Adipose tissue (tissue), 3 donors: Measurements from ENCODE around the gene SDC3. TPM values are rescaled to one million over a fixed set of nuclear protein-coding genes. Genes with fewer than 3 reads are reported as not detected.

Source experiments
- H3K27ac ChIP-seq: one replicate; pipeline ENCODE4 v1.5.1; 2013; ENCODE audit warnings: low read depth, low read length
- WGBS, 3 donors: extraction: QIAGEN DNeasy Blood & Tissue Kit; methylation state at CpG; one replicate each; pipeline ENCODE4 v1.1.7; 2013; 5-methylcytosine and 5-hydroxymethylcytosine counted together
- polyA plus RNA-seq, 3 donors: library from polyadenylated mRNA; stranded (reverse); fragments of 200-250 nt; gene quantifications; one replicate each; pipeline ENCODE4 v1.2.3, GENCODE V29; 2013
- donor health status: healthy with polysubstance abuse.
- donor health status: Bipolar disorder and iron deficiency.
- donor health status: healthy.

SDC3 gene
- polyA plus RNA-seq, 3 donors = 5.7 to 29.0 (median 19.8) TPM

- no peak overlapping the region for H3K27ac ChIP-seq
- WGBS, 3 donors = 54 to 75% (median 69%) methylated on average over 7 of the region's 7 CpGs
These were observed 62.7 kb downstream of the SDC3 start for GRCh38 chr1:30845904-30846290.

DNA sequence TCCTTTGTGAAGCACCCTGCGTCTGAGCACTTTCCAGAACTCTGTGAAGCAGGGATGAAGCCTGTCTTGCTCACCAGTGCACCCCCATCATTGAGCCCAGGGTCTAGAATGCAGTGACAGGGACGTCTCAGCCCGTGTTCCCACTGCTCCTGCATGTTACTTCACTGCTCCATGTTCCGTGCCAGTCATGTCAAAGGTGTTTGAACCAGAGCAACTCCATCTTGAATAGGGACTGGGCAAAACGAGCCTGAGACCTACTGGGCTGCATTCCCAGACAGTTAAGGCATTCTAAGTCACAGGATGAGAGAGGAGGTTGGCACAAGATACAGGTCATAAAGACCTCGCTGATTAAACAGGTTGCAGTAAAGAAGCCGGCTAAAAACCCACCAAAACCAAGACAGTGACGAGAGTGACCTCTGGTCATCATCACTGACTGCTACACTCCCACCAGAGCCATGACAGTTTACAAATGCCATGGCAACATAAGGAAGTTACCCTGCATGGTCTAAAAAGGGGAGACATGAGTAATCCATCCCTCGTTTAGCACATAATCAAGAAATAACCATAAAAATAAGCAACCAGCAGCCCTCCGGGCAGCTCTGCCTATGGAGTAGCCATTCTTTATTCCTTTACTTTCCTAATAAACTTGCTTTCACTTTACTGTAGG is 63.2 kb downstream of the SDC3 start:
- no peak overlapping the region for H3K27ac ChIP-seq
- 54 to 65% (median 65%) methylated on average over 10 of the region's 10 CpGs for WGBS, 3 donors

GRCh38 chr1:30844631-30845030 is 63.9 kb downstream of the SDC3 start:
- no peak overlapping the region for H3K27ac ChIP-seq
- WGBS, 3 donors = 56 to 71% (median 61%) methylated on average over 5 of the region's 5 CpGs

- WGBS, 3 donors = 55 to 62% (median 59%) methylated on average over 7 of the region's 7 CpGs
- no peak overlapping the region for H3K27ac ChIP-seq
These were observed 65.7 kb downstream of the SDC3 start for GRCh38 chr1:30842697-30843354.

DNA sequence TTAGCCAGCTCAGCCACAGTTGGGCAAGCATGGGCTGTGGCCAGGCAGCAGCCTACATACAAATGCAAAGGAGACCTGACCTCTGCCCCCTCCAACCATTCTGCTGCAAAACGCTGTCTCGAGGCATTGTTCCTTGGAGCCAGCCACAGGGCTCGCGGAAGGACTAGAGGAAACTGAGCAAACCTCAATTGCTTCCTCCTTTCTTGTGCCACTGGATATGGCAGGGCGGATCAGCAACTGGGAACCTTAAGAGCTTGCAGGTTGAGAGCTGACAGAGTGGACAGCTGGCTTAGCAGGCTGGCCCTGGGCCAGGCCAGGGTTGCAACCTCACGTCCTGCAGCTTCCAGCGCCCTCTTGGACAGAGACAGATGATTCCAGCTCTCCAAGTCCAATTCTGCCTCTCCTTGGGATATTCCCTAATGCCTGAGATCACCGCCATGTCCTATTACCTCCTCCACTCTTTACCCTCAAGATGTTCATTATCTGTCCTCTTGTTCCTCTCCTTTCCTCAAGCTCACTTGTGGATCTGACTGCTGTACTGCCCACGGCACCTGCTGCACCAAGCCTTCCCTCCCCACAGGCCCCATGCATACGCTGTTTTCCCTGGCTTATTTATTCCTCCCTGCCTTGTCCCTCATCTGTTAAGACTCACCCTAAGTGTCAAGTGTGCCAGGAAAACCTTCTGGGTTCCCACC is 67.5 kb downstream of the SDC3 start:
- H3K27ac ChIP-seq = no peak overlapping the region
- 24 to 31% (median 27%) methylated on average over 10 of the region's 10 CpGs for WGBS, 3 donors

DNA sequence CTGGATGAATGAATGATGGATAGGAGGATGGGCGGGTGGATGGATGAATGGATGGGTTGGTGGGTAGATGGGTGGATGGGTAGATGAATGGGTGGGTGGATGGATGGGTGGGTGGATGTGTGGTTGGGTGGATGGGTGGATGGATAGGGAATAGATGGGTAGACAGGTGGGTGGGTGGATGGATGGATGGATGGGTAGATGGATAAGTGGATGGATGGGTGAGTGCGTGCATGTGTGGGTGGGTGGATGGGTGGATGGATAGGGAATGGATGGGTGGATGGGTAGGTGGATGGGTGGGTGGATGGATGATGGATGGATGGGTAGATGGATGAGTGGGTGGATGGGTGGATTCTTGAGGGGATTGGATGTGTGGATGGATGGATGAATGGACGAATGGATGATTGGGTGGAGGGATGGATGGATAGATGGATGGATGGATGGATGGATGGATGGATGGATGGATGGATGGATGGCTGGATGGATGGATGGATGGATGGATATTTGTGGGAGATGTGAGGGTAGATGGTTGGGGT is 68.7 kb downstream of the SDC3 start:
- no peak overlapping the region for H3K27ac ChIP-seq
- 75 to 95% (median 93%) methylated on average over 3 of the region's 3 CpGs for WGBS, 3 donors

- H3K27ac ChIP-seq = no peak overlapping the region
- 71 to 83% (median 83%) methylated on average over 7 of the region's 7 CpGs for WGBS, 3 donors
These were observed 69.6 kb downstream of the SDC3 start for GRCh38 chr1:30838996-30839395.

DNA sequence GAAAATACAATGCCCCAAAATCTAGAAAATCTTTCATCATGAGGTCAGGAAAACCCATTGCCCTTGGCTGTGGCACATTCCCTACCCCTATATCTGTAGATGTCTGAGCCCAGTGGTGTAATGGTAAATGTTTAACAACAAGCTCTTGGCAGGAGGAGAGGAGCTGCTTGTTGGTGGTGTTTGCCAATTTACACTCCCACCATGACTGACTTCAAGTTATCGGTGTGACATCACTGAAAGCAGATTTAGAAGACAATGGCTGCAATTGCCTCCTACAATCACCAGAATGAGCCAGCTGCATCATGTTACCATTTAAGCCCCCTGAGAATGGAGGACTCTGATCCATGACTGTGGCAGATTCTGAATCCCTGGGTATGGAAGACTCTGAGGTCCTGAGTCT is 70.9 kb downstream of the SDC3 start:
- no peak overlapping the region for H3K27ac ChIP-seq
- 28 to 78% (median 54%) methylated on average over 1 of the region's 1 CpG for WGBS, 3 donors

- WGBS, 3 donors = 39 to 70% (median 62%) methylated on average over 4 of the region's 4 CpGs
- no peak overlapping the region for H3K27ac ChIP-seq
These were observed 74.3 kb downstream of the SDC3 start for GRCh38 chr1:30834253-30834652.

DNA sequence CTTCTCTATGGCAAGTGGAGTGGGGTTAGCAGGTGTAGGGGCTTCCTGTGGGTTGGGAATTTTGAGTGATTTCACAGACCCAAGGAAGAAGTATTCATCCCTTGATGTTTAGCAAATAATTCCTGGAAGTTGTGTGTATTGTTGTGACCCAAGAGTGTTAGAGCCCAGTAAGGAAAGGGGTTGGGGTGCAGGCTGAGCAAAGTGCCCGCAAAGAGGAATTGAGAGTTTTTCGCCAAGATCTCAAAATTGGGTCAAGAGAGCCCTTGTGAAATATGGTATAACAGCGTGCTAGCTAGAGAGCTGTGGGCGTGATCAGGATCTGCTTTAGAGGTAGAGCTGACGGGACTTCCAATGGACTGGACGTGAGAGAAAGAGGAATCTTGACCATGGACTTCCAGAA is 78.0 kb downstream of the SDC3 start:
- 60 to 83% (median 60%) methylated on average over 6 of the region's 6 CpGs for WGBS, 3 donors
- H3K27ac ChIP-seq = no peak overlapping the region

DNA sequence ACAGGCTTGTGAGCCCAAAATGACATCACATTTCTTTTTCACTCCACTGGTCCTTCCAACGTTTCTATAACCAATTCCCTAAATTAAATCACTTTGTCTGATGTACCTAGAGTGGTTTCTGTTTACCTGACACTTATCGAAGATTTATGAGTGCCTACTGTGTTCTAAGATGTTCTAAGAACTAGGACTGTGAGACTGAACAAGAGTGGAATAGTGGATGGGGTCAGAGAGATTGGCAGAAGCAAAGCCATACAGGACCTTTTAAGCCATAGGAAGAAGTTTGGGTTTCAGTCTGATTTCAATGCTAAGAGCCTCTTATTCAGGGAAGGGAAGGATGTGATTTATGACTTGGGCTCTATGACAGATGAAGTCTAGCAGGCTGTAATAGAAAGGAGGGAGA is 78.7 kb downstream of the SDC3 start:
- H3K27ac ChIP-seq = no peak overlapping the region
- WGBS, 3 donors = 60 to 65% (median 62%) methylated on average over 2 of the region's 2 CpGs

DNA sequence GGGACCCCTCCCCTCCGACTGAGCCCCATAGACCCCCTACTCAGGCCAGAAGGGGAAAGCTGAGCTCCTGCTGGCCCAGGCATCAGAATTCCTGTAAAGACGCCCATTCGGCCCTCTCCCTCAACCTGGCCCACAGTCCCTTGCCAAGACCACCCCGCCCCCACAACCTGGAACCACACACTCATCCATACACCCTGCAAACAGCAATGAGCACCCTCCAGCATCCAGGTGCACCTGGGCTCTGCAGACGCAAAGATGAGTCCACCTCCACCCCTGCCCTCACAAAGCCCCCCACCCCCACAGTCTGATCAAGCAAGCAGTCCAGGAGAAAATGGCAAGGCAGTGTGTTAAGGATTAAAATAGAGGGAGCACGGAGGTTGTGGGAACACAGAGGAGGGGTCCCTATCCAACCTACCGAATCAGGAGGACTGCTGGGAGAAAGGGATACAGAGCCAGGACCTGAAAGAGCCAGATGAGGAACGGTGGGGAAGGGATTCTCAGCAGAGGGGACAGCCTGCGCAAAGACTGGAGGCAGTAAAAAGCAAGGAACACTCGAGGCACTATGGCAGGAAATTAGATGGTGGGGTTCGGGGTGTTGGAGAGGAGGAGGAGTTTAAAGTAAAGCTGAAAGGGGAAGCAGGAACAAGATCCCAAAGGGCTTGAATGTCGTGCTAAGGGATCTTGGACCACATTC is 83.7 kb downstream of the SDC3 start:
- 11 to 26% (median 20%) methylated on average over 12 of the region's 12 CpGs for WGBS, 3 donors

DNA sequence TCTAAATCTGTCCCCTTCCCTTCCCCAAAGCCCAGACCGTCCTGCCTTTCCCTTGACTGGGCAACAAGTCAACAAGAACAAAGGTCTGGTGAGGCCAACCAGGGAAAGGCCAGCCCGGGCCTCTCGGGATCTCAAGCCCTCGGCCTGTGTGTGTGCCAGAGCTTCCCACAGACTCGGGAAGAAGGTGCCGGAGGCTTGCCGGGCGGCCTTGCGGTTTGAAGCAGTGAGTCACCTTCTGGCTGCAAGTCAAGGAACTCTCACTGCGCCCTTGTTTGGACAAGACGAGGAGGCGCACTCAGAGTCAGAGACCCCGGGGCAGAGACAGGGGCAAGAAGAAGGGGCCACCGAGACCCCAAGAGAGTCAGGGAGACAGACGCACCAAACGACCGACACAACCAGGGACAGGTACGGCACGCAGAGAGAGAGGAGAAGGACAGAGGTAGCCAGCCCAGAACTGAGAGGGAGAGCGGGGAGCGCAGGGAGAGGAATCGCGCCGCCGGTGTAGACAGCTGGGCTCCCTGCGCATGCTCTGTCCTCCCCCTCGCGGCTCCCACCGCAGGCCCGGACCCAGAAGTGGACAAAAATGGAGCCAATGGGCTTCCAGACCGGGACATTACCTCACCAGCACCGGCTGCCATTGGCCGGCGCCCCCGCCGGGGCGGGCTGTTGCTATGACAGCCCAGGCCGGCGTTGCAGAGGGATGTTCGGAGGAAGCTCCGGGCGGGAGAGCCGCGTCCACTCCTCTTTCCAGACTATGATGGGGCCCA is 84.4 kb downstream of the SDC3 start:
- no peak overlapping the region for H3K27ac ChIP-seq
- WGBS, 3 donors = 0 to 1% (median 1%) methylated on average over 41 to 44 of the region's 44 CpGs

More for the DNA sequence above, 83.7 kb downstream of the SDC3 start:
- H3K27ac ChIP-seq = no peak overlapping the region

- 42 to 62% (median 59%) methylated on average over 3 of the region's 3 CpGs for WGBS, 3 donors
- H3K27ac ChIP-seq = no peak overlapping the region
These were observed 85.0 kb downstream of the SDC3 start for GRCh38 chr1:30823627-30823968.

GRCh38 chr1:30822966-30823581 is 85.5 kb downstream of the SDC3 start:
- H3K27ac ChIP-seq = no peak overlapping the region
- 52 to 61% (median 55%) methylated on average over 6 of the region's 6 CpGs for WGBS, 3 donors

GRCh38 chr1:30822006-30822405 is 86.6 kb downstream of the SDC3 start:
- no peak overlapping the region for H3K27ac ChIP-seq
- WGBS, 3 donors = 69 to 100% (median 72%) methylated on average over 1 of the region's 1 CpG

DNA sequence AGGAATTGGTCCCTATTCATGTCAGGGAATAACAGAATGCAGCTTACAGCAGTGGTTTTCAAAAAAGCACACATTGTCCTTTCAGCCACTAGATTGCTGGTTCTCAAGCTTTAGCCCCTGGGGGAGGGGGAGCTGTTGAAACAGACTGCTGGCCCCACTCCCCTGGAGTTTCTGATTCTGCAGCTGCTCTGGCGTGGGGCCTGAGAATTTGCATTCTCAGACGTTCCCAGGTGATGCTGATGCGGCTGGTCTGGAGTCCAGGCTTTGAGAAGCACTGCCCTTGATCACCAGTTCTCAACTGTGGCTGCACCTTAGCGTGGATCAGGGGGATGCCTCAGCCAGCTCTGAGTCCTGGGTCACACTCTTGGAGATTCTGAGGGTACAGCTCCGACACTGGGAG is 88.3 kb downstream of the SDC3 start:
- H3K27ac ChIP-seq = no peak overlapping the region
- WGBS, 3 donors = 82 to 89% (median 83%) methylated on average over 5 of the region's 5 CpGs
